AG09309 (cell line): ENCODE data around the gene CRYL1.

ENCODE experiments used
- DNase-seq: peaks from one replicate; pipeline ENCODE4 v3.0.0-alpha.2; 2010; ENCODE audit warnings: low read depth
- H3K4me3 ChIP-seq: 2 replicates; pipeline ENCODE4 v1.5.1; 2011; ENCODE audit warnings: mild to moderate bottlenecking, low read depth, low read length, moderate library complexity; ENCODE audit not compliant: control insufficient read depth
- TF ChIP-seq, protein P1 (sequence below): IDR thresholded peaks from 2 replicates; pipeline ENCODE4 v1.5.1; 2011; ENCODE audit warnings: mild to moderate bottlenecking, low read depth, low read length, inconsistent platforms; ENCODE audit not compliant: insufficient read depth, control insufficient read depth; ENCODE audit errors: missing control alignments

Gene CRYL1

DNA sequence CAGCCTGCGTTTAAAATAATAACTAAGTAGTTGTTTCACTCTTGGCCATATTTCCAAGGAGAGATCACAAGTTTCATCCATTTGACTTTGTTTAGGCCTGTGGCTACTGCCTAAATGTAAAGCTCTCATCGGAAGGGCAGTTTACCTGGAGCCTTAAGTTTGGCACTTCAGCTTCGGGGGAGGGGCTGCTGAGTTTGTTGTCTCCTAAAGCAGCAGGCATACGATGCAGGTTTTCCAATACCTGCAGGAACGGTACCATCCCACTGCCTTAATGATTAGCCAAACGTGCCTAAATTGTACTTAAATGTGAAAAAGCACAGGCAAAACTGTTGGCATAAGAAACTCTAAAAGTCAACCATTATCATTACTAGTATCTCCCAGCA, 63.1 kb downstream of the CRYL1 start:
- TF ChIP-seq, protein P1, sequence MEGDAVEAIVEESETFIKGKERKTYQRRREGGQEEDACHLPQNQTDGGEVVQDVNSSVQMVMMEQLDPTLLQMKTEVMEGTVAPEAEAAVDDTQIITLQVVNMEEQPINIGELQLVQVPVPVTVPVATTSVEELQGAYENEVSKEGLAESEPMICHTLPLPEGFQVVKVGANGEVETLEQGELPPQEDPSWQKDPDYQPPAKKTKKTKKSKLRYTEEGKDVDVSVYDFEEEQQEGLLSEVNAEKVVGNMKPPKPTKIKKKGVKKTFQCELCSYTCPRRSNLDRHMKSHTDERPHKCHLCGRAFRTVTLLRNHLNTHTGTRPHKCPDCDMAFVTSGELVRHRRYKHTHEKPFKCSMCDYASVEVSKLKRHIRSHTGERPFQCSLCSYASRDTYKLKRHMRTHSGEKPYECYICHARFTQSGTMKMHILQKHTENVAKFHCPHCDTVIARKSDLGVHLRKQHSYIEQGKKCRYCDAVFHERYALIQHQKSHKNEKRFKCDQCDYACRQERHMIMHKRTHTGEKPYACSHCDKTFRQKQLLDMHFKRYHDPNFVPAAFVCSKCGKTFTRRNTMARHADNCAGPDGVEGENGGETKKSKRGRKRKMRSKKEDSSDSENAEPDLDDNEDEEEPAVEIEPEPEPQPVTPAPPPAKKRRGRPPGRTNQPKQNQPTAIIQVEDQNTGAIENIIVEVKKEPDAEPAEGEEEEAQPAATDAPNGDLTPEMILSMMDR, result no peak
- no peak overlapping the region for H3K4me3 ChIP-seq
- no peak for DNase-seq

DNA sequence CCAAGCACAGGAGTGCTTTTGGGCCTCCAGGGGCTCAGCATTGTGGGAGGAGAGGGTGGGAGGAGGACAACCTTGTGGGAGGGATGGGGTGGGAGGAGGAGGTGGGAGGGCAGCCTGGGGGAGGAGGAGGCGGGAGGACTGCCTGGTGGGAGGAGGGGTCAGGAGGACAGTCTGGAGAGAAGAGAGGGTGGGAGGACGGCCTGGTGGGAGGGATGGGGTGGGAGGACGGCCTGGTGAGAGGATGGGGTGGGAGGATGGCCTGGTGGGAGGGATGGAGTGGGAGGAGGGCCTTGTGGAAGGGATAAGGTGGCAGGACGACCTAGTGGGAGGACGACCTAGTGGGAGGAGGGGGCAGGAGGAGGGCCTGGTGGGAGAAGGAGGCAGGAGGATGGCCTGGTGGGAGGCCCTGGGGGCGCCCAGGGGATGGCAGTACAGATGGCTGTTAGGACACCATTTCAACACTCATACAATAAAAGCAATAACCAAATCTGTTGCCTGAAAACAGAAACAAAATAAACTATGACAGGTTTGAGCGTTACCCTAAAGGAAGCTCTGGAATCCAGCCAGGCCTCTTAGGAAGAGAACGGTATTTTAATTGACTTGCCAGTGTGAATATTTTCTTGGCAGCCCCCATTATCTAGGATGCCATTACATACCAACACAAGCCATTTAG, 63.7 kb downstream of the CRYL1 start:
- DNase-seq, result no peak
- TF ChIP-seq, protein P1, result no peak
- H3K4me3 ChIP-seq, result no peak overlapping the region

DNA sequence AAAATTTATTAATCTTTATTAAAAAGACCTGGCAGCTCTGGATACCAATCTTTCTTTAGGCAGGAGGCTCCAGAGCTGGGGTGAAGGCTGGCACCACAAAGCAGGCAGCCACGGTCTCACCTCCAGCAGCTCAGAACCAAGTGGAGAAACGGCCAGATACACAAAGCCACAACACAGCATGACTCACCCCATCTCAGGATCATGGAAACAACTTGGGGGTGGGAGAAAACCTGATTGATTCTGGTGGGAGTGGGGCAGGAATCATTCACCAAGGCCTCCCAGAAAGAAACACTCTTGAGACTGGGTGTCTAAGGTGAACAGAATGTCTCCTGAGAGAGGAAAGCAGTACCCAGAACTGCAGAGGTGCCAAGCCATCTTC, 64.2 kb downstream of the CRYL1 start:
- DNase-seq, result no peak
- H3K4me3 ChIP-seq, result no peak overlapping the region
- TF ChIP-seq, protein P1, result no peak

DNA sequence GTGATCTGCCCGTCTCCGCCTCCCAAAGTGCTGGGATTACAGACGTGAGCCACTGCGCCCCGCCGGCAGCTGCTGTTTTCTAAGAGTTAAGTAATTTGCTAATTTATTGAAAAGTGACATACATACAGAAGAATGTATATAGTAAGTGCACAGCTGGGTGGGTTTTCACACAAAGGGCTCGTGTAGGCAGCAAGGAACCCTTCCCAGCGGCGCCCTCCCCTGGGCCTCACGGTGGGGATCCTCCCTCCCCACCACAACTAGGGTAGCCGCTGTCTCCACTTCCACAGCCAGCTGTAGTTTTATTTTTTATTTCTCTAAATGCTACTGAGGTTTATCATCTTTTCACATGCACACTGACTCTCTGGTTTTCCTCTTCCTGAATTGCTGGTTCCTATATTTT, 64.9 kb downstream of the CRYL1 start:
- no peak overlapping the region for H3K4me3 ChIP-seq
- TF ChIP-seq, protein P1, result no peak
- no peak for DNase-seq

DNA sequence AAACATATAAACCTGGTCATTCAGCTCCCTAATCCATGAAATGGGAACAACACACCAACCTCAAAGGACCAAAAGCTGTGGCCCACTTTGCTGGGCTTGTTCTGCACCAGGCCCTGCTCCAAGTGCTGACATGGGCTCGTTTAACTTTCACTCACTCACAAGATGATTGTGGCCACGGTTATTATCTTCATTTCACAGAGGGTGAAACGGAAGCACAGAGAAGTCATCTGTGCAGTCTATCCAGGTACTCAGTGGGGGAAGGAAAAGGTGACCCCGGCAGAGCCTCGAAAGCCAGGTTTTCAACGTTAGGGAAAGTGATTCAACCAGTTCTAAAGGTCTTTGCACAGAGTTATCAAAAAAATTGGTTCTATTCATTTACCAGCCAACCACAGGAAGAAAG, 68.0 kb downstream of the CRYL1 start:
- no peak overlapping the region for H3K4me3 ChIP-seq
- DNase-seq, result no peak

DNA sequence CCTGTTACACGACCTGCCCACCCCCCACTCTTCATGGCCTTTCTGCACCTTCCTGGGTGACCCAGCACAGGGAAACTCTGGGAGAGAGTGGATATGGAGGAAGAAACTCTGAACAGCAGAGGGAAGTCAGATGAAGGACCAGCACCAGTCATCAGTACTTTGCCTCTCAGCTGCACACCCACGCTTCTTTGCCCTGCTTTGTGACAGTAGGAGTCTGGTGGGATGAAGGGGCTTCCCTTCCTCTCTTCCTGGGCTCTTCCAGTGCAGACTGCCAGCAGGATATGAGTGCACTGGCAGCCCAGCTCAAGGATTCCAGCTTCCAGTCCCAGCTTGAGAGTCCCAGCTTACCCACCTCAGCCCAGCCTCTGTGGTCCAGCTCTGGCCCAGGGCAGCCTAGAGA, 68.9 kb downstream of the CRYL1 start:
- no peak for DNase-seq
- TF ChIP-seq, protein P1, result no peak
- H3K4me3 ChIP-seq, result no peak overlapping the region

More for the DNA sequence above, 68.0 kb downstream of the CRYL1 start:
- TF ChIP-seq, protein P1, result no peak
